ENCODE data around the gene RAB5IF. TPM values are rescaled to one million over a fixed set of nuclear protein-coding genes. Genes with fewer than 3 reads are reported as not detected.

Gene RAB5IF
- total and polyA plus RNA-seq, 9 of the 15 experiments (the other 6 are each of a cell fraction or from before 2014, with no cell fraction given) = 26.5 to 198 (median 134) TPM

DNA sequence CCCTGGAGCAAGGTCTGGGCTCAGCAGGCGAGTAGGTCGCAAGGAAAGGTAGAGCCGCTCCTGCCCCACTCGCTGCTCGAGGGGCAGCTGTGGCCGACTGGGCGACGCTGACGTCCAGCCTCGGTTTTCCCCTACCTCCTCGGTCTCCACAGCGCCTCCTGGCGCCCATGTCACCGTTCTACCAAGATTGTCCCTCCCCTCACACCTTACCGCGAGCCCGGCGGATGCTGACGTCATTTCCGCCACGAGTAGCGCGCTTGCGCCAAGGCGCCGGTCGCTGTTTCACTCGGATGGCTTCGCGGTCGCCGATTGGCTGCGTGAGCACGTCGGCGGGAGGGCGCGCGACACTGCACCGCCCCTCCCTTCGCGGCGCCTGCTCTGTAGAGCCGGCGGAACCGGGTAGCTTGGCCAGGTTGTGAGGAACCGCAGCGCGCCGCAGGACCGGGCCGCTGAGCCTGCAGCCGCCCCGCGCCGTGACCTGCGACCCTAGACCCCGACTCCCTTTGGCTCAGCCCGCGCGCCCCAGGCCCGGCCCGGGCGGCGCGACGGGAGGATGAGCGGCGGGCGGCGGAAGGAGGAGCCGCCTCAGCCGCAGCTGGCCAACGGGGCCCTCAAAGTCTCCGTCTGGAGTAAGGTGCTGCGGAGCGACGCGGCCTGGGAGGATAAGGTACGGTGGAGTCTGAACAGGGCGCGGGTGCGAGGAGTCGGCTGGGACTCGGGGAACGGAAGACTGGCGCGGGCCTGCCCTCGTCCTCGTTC is at the start of gene RAB5IF (continued):
- TF ChIP-seq ZKSCAN1 (IDR thresholded peaks at IDR 0.05; ENCODE audit: low read depth, low read length) (0 out of 2 replicates have a peak, but pooled peaks have one; percentile 6), NCOR1 (IDR thresholded peaks at IDR 0.05) (no peak), HLTF (IDR thresholded peaks at IDR 0.05) (no peak), EP400 (IDR thresholded peaks at IDR 0.05) (peak; percentile 87), U2AF2 (optimal IDR thresholded peaks at IDR 0.05; ENCODE audit: low read depth, low read length) (no peak), NR2F6 (CRISPR knock-in tag; IDR thresholded peaks at IDR 0.05) (no peak), PTRF (tag; IDR thresholded peaks at IDR 0.05) (no peak), PHTF2 (CRISPR knock-in tag; IDR thresholded peaks at IDR 0.05) (no peak), ZNF699 (CRISPR knock-in tag; IDR thresholded peaks at IDR 0.05; ENCODE audit: insufficient replicate concordance) (no peak), TAL1 (IDR thresholded peaks at IDR 0.05) (no peak)
- TF ChIP-seq, protein P1, sequence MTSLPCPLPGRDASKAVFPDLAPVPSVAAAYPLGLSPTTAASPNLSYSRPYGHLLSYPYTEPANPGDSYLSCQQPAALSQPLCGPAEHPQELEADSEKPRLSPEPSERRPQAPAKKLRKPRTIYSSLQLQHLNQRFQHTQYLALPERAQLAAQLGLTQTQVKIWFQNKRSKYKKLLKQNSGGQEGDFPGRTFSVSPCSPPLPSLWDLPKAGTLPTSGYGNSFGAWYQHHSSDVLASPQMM (CRISPR knock-in tag; IDR thresholded peaks at IDR 0.05) = no peak
- TF ChIP-seq, protein P2, sequence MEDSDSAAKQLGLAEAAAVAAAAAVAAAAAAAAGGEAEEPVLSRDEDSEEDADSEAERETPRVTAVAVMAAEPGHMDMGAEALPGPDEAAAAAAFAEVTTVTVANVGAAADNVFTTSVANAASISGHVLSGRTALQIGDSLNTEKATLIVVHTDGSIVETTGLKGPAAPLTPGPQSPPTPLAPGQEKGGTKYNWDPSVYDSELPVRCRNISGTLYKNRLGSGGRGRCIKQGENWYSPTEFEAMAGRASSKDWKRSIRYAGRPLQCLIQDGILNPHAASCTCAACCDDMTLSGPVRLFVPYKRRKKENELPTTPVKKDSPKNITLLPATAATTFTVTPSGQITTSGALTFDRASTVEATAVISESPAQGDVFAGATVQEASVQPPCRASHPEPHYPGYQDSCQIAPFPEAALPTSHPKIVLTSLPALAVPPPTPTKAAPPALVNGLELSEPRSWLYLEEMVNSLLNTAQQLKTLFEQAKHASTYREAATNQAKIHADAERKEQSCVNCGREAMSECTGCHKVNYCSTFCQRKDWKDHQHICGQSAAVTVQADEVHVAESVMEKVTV (CRISPR knock-in tag; IDR thresholded peaks at IDR 0.05) = no peak
- TF ChIP-seq, protein P3, sequence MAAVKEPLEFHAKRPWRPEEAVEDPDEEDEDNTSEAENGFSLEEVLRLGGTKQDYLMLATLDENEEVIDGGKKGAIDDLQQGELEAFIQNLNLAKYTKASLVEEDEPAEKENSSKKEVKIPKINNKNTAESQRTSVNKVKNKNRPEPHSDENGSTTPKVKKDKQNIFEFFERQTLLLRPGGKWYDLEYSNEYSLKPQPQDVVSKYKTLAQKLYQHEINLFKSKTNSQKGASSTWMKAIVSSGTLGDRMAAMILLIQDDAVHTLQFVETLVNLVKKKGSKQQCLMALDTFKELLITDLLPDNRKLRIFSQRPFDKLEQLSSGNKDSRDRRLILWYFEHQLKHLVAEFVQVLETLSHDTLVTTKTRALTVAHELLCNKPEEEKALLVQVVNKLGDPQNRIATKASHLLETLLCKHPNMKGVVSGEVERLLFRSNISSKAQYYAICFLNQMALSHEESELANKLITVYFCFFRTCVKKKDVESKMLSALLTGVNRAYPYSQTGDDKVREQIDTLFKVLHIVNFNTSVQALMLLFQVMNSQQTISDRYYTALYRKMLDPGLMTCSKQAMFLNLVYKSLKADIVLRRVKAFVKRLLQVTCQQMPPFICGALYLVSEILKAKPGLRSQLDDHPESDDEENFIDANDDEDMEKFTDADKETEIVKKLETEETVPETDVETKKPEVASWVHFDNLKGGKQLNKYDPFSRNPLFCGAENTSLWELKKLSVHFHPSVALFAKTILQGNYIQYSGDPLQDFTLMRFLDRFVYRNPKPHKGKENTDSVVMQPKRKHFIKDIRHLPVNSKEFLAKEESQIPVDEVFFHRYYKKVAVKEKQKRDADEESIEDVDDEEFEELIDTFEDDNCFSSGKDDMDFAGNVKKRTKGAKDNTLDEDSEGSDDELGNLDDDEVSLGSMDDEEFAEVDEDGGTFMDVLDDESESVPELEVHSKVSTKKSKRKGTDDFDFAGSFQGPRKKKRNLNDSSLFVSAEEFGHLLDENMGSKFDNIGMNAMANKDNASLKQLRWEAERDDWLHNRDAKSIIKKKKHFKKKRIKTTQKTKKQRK (IDR thresholded peaks at IDR 0.05; ENCODE audit: borderline replicate concordance, low read depth, low read length) = no peak
- TF ChIP-seq, protein P4, sequence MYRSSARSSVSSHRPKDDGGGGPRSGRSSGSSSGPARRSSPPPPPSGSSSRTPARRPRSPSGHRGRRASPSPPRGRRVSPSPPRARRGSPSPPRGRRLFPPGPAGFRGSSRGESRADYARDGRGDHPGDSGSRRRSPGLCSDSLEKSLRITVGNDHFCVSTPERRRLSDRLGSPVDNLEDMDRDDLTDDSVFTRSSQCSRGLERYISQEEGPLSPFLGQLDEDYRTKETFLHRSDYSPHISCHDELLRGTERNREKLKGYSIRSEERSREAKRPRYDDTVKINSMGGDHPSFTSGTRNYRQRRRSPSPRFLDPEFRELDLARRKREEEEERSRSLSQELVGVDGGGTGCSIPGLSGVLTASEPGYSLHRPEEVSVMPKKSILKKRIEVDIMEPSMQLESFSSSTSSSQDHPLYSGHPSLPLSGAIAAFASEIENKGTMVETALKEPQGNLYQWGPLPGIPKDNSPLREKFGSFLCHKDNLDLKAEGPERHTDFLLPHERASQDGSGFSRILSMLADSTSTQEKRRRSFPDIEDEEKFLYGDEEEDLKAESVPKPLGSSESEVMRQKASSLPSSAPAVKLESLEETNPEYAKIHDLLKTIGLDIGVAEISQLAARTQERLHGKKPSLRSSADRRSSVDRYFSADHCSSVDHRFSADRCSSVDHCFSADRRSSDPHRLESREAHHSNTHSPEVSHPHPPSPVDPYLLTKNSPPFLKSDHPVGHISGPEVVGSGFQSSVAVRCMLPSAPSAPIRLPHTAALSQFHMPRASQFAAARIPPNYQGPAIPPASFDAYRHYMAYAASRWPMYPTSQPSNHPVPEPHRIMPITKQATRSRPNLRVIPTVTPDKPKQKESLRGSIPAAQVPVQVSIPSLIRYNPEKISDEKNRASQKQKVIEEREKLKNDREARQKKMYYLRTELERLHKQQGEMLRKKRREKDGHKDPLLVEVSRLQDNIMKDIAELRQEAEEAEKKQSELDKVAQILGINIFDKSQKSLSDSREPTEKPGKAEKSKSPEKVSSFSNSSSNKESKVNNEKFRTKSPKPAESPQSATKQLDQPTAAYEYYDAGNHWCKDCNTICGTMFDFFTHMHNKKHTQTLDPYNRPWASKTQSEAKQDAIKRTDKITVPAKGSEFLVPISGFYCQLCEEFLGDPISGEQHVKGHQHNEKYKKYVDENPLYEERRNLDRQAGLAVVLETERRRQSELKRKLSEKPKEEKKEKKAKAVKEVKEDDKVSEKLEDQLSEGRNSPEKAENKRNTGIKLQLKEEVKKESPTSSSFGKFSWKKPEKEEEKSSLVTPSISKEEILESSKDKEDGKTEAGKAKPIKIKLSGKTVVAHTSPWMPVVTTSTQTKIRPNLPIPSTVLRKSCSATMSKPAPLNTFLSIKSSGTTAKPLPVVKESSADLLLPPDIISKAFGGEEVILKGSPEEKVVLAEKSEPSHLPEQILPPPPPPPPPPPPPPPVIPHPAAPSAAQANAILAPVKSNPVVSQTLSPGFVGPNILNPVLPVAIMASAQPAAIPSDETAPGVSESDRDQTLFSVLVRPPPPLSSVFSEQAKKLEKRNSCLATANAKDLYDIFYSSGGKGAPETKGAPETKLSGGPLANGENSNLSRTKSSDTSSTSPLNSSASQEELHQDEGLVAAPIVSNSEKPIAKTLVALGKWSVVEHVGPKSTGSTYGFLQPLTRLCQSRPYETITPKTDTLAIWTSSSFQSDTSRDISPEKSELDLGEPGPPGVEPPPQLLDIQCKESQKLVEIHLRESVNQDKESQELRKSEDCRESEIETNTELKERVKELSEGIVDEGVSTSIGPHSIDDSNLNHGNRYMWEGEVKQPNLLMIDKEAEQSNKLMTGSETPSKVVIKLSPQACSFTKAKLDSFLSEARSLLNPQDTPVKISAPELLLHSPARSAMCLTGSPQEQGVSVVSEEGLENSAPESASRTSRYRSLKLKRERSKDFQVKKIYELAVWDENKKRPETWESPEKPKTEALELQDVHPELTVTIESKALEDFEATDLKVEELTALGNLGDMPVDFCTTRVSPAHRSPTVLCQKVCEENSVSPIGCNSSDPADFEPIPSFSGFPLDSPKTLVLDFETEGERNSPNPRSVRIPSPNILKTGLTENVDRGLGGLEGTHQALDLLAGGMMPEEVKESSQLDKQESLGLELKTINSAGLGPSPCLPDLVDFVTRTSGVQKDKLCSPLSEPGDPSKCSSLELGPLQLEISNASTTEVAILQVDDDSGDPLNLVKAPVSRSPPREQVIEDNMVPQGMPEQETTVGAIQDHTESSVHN (IDR thresholded peaks at IDR 0.05; ENCODE audit: borderline replicate concordance in 1 of 2, low read depth in 1 of 2) = no peak

Data from K562 (cell line).